ENCODE results near the gene CTTN. TPM values are rescaled to one million over a fixed set of nuclear protein-coding genes. Genes with fewer than 3 reads are reported as not detected.
"Not testable (repeated sequence)": the region's sequence is repeated elsewhere in the genome, so short reads cannot be mapped to it uniquely, and the experiment has no call there.

CTTN gene
- total RNA-seq, 1 donor from 2014 or later, result 155 TPM

DNA sequence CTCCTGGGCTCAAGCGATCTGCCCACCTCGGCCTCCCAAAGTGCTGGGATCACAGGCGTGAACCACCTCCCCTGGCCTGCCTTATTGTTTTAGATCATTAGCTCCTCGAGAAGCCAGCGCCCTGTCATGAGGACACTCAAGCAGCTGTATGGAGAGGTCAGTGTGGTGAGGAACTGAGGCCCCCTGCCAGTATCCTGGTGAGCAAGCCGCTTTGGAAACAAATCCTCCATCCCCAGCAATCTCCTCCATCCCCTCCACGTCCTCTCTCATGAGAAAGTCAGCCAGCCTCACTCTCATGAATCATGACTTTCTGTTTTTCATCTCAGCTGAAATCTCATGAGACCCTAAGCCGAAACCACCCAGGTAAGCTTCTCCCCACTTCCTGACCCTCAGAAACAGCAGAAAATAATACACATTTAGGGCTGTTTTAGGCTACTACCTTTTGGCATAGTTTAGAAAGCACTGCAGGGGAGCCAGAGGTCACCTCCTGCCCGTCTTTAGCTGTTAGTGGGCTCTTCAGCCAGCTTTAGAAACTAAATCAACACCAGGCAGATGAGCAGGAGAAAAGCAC lies 56.0 kb downstream of the CTTN start:
- DNase-seq (ENCODE audit: low spot score), result no peak

GRCh38 chr11:70454811-70455210 lies 56.5 kb downstream of the CTTN start:
- DNase-seq (ENCODE audit: low spot score), result not testable (repeated sequence)

- no peak for DNase-seq (ENCODE audit: low spot score)
Observed at GRCh38 chr11:70455354-70455753, 57.0 kb downstream of the CTTN start.

DNA sequence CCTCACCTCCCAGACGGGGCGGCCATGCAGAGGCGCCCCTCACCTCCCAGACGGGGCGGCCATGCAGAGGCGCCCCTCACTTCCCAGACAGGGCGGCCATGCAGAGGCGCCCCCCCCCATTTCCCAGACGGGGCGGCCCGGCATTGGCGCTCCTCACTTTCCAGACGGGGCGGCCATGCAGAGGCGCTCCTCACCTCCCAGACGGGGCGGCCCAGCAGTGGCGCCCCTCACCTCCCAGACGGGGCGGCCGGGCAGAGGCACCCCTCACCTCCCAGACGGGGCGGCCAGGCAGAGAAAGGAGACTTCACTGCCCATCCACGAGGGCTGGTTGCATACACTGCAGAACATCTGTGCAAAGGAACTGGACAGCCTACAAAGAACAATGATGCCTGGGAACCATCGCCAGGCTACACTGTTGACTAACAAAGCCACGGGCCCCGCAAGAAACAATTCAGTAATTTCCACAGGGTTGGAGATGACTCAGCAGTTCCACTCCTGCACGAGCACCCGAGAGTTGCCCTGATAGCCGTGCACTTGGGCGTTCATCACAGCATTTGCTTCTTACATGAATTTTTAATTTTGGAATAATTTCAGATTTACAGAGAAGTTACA lies 58.7 kb downstream of the CTTN start:
- no peak for DNase-seq (ENCODE audit: low spot score)

- DNase-seq (ENCODE audit: low spot score), result no peak
Observed at GRCh38 chr11:70458736-70459135, 60.4 kb downstream of the CTTN start.

DNA sequence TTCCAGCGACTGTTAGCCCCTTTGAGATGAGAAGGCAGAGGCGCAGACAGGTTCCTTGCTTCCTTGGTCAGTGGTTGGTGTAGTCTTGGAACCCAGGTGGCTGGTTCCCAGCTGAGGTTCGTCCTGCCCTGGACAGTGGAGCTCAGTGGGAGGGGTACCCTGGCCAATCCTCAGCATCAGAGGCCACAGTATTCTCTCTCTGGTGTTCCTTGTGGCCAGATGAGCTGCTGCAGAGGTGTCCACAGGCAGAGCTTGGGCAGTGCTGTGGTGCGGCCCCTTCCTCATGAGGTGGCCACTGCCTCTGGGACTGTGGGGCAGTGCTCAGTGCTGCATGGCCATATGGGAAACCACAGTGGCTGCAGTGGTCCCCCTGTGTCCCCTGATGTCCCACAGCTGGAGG lies 61.8 kb downstream of the CTTN start:
- DNase-seq (ENCODE audit: low spot score), result no peak

GRCh38 chr11:70460964-70461363 lies 62.6 kb downstream of the CTTN start:
- DNase-seq (ENCODE audit: low spot score), result no peak

DNA sequence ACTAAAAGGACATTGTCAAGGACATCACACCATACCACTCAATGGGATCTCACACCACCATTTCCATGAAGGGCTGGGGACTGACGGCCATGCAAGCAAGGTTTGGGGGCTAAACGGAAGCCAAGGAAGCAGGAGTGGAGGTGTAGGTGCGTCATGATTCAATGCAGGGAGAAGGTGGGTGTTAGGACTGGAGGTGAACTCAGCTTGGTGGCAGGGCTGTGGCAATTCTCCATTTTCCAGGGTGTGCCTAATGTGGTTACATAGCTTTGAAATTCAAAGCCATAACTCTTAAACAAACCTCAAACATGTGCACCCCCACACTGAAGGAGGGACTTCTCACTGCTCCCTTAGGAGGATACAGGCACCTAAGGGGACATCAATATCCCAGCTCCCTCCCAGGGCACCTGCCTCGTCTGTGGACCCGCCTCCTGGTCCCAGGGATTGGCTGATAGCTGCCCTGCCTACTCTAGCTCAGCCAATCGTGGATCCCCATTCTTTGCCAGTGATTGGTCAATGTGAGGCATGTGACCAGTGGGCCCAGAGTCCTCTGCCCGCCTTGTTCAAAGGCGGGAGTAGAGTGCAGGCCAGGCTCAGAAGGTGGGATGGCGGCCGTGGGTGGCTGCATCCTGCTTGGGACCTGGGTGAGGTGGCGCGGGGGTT lies 64.6 kb downstream of the CTTN start:
- no peak for DNase-seq (ENCODE audit: low spot score)

- DNase-seq (ENCODE audit: low spot score), result no peak
Observed at GRCh38 chr11:70463478-70464255, 65.3 kb downstream of the CTTN start.

DNA sequence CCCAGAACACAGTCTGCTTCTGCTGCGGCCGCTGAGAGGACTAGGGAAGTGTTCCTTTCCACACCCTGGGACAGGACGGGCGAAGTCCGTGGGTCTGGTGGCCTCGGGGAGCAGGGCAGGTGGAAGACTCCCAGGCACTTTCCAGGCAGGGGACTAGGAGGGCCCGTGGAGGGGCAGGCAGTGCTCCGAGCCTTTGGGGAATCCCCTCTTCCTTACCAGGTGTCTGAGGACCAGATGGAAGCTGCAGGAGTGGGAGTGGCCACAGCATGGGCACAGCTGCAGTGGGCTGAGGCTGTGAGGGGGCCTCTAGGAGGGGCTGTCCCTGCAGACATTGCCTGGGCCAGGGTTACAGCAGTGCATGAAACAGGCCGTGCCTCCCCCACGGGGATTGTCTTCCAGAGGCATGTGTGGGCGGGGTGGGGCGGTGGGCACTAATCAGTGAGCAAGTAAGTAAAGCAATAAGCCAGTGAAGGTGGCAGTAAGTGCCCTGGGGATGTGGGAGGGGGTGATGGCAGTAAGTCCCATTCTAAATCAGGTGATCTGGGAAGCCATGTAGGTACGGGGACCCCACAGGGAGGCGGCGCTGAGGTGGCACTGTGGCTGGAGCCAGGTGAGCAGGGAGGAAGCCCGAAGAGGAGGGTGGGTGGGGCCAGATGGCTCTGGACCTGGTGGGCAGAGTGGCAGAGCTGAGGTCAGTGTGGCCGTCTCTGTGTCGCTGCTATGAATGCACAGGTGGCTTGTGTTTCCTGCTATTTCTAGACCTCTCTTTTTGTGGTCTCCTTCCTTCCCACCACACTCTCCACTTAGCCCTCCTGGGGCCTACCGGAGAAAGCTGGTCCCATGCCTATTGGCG lies 66.4 kb downstream of the CTTN start:
- no peak for DNase-seq (ENCODE audit: low spot score)

- no peak for DNase-seq (ENCODE audit: low spot score)
Observed at GRCh38 chr11:70466154-70466553, 67.8 kb downstream of the CTTN start.

- no peak for DNase-seq (ENCODE audit: low spot score)
Observed at GRCh38 chr11:70466596-70466995, 68.3 kb downstream of the CTTN start.

- DNase-seq (ENCODE audit: low spot score), result peak; percentile 34
Observed at GRCh38 chr11:70467201-70468085, 69.1 kb downstream of the CTTN start.

- DNase-seq (ENCODE audit: low spot score), result peak; percentile 12
Observed at GRCh38 chr11:70468256-70469195, 70.2 kb downstream of the CTTN start.

GRCh38 chr11:70470127-70470526 lies 71.8 kb downstream of the CTTN start:
- DNase-seq (ENCODE audit: low spot score), result no peak

DNA sequence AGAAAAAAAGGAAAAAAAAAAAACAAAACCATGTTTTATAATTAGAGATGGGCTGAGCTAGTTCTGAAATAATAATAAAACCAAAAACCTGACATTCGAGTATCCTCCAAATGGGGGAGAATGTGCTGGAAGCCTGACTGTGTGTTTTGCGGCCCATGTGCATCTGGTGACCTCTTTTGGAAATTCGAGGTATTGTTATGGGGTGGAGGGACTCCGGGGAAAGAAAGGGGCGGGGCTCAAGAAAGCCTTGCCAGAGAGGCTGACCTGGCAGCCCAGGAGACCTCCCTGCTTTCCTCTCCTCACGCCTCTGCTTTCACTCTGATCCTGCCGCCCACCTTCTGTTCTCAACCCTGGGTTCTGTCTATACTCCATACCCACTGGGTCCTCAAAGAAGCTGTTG lies 72.9 kb downstream of the CTTN start:
- DNase-seq (ENCODE audit: low spot score), result peak; percentile 15

DNA sequence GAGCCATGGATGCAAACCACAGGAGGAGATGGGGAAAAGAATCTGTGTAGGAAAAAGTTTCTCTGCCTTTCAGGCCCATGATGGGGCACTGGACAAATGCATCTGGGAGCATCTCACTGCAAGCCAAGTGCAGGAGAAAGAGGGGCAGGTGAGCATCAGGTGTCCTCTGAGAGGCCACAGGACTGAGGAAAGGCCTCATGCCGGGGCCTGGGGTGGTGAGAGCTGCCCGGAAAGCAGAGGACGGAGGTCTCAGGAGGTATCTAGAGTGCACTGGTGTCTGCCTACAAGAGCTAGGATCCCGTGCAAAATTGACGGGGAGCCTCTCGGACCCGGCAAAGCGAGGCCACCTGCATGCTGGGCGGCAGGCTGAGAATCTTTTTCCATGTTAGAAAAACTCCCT lies 73.9 kb downstream of the CTTN start:
- DNase-seq (ENCODE audit: low spot score), result no peak

- DNase-seq (ENCODE audit: low spot score), result no peak
Observed at GRCh38 chr11:70473186-70473872, 75.0 kb downstream of the CTTN start.
